Hematopoietic multipotent progenitor cell treated with erythropoietin and hydrocortisone succinate and interleukin-3 and kit ligand, for 6 days (in vitro differentiated cells): ENCODE data around the gene DGCR8.

Experiments used
- DNase-seq: peaks from one replicate; pipeline ENCODE4 v3.0.0-alpha.2; 2015

The DGCR8 gene

GRCh38 chr22:20068640-20069039 is 11.4 kb upstream of the DGCR8 start:
- no peak for DNase-seq

GRCh38 chr22:20069331-20070042 is 10.6 kb upstream of the DGCR8 start:
- no peak for DNase-seq

GRCh38 chr22:20071524-20071972 is 8.5 kb upstream of the DGCR8 start:
- no peak for DNase-seq

GRCh38 chr22:20076627-20077172 is 3.3 kb upstream of the DGCR8 start:
- DNase-seq = peak; percentile 68

GRCh38 chr22:20080445-20080775 is 369 bp downstream of the DGCR8 start:
- peak; percentile 74 for DNase-seq

- DNase-seq = peak; percentile 61
These were observed 974 bp downstream of the DGCR8 start for GRCh38 chr22:20080776-20081654.

GRCh38 chr22:20083157-20083890 is 3.3 kb downstream of the DGCR8 start:
- DNase-seq = no peak

GRCh38 chr22:20083891-20084546 is 4.0 kb downstream of the DGCR8 start:
- DNase-seq = no peak

- peak; percentile 63 for DNase-seq
These were observed 4.7 kb downstream of the DGCR8 start for GRCh38 chr22:20084547-20085413.

- DNase-seq = no peak
These were observed 5.6 kb downstream of the DGCR8 start for GRCh38 chr22:20085651-20086050.

GRCh38 chr22:20086101-20086599 is 6.1 kb downstream of the DGCR8 start:
- no peak for DNase-seq

GRCh38 chr22:20086763-20087162 is 6.7 kb downstream of the DGCR8 start:
- no peak for DNase-seq

- DNase-seq = no peak
These were observed 7.5 kb downstream of the DGCR8 start for GRCh38 chr22:20087319-20088262.

GRCh38 chr22:20088263-20088648 is 8.2 kb downstream of the DGCR8 start:
- no peak for DNase-seq

- DNase-seq = no peak
These were observed 9.4 kb downstream of the DGCR8 start for GRCh38 chr22:20089226-20089976.

- no peak for DNase-seq
These were observed 10.1 kb downstream of the DGCR8 start for GRCh38 chr22:20089977-20090729.

- no peak for DNase-seq
These were observed 10.7 kb downstream of the DGCR8 start for GRCh38 chr22:20090730-20091240.

- DNase-seq = no peak
These were observed 11.8 kb downstream of the DGCR8 start for GRCh38 chr22:20091690-20092476.
